Measurements from ENCODE around the gene GLYATL1B. TPM values are rescaled to one million over a fixed set of nuclear protein-coding genes. Genes with fewer than 3 reads are reported as not detected.
"Not testable (repeated sequence)": the region's sequence is repeated elsewhere in the genome, so short reads cannot be mapped to it uniquely, and the experiment has no call there.

Gene GLYATL1B
- total RNA-seq, 2 donors from 2014 or later, result not detected

DNA sequence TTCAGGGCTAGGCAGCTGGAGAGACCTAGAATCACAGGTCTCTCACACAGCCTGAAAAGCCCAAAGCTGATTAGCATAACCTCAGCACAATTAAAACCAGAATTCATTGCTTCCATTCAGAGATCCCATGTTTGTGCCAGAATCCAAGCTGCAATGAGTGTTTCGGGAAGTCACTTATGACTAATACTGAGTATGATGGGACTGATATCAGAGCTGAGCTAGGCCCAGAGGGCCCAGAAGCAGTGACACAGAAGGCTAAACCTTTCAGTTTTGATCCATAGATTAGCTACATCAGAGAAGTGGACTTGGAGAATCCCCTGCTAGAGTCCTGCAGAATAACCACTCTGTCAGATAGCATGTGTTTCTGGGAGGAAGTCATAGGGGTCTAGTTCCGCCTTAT, 5.7 kb upstream of the GLYATL1B start:
- ATAC-seq; DNase-seq (ENCODE audit: low spot score in 2 of 2); H3K9me3 Mint-ChIP-seq; H3K27ac Mint-ChIP-seq; H3K36me3 Mint-ChIP-seq: not testable (repeated sequence)

DNA sequence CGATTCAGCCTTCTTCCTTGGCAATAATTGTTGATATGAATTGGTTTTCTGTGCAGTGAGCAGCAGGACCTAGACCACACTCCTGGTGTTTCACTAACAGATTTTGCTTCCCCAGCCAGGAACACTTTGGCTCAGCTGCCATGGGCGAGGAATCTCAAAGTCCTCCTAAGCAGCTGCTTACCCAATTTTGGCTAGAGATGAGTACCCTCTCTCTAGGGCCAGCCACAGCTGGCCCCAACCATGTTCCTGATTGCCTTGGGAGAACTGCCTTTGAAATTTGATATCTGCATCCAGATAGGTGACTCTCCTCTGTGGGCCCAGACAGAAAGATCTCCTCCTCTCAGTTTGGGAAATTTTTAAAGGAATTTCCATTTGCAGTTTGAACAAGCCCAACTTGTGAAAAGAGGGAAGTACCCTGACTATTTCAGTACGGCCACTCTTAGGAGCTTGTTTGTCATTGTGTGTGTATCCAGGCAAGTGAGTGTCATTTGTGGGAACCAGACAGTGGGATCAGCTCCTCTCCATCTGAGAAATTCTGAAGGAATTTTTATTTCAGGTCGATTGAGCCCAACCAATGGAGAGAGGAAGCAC, 4.6 kb upstream of the GLYATL1B start:
- H3K9me3 Mint-ChIP-seq; H3K27ac Mint-ChIP-seq; H3K36me3 Mint-ChIP-seq; ATAC-seq; DNase-seq (ENCODE audit: low spot score in 2 of 2): not testable (repeated sequence)

DNA sequence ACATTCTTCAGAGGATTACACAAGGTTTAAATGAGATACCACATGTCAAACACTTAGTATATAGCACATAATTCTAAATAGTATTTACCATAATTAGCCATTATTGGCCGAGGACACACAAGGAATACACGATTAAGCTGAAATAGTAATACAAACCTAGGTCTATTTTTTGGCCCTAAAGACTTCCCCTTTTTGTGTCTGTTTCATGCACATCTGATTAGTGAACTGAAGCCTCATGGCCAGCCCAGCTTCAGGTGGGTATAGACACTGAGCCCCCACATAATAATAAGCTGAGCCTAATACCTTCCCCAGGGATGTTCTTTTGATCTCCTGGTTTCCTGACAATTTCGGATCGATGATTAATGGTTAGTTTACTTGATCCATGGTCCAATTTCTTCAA, 2.1 kb downstream of the GLYATL1B start:
- DNase-seq (ENCODE audit: low spot score in 2 of 2) (no peak), ATAC-seq (no peak)
- Mint-ChIP-seq H3K27ac (no peak overlapping the region), H3K9me3 (no peaks in the 10 kb centered on the region), H3K36me3 (no peaks in the 10 kb centered on the region)

DNA sequence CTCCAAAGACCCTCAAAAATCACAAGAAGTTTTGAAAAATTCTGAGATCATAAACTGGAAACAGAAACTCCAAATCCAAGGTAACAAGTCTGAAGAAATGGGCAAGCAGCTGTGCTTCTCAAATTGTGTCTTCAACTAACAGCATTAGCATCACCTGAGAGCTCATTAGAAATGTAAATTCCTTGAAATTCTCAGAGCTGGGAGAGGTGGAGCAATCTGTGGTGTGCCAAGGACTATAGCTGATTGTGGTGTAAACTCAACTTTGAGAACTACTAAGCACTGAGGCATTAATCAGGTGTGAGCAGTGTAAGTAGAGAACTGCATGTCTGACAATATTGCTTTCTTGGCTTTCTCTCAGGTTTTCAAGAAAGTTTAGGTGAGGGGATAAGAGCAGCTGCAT, 7.5 kb downstream of the GLYATL1B start:
- not testable (repeated sequence) for H3K9me3 Mint-ChIP-seq; H3K36me3 Mint-ChIP-seq; H3K27ac Mint-ChIP-seq; DNase-seq (ENCODE audit: low spot score in 2 of 2); ATAC-seq

DNA sequence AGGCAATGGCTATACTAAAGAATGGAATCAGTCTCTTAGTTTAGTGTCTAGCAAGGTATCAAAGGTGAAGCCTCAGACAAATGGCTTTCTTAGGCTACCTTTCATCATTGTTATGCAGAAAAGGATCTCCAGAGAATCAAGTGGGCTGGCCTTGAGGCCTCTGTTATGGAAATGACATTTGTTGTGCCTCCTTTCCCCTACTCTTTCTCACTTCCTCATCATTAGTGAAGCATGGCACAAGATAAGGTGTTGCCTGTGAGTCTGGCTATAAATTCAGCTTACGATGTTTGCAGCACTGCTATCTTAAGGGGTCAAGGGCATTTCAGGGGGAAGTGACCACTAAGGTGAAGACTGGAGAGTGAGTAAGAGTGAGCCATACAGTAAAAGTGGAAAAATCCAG, 9.1 kb downstream of the GLYATL1B start:
- H3K9me3 Mint-ChIP-seq; DNase-seq (ENCODE audit: low spot score in 2 of 2); H3K36me3 Mint-ChIP-seq; ATAC-seq; H3K27ac Mint-ChIP-seq: not testable (repeated sequence)

DNA sequence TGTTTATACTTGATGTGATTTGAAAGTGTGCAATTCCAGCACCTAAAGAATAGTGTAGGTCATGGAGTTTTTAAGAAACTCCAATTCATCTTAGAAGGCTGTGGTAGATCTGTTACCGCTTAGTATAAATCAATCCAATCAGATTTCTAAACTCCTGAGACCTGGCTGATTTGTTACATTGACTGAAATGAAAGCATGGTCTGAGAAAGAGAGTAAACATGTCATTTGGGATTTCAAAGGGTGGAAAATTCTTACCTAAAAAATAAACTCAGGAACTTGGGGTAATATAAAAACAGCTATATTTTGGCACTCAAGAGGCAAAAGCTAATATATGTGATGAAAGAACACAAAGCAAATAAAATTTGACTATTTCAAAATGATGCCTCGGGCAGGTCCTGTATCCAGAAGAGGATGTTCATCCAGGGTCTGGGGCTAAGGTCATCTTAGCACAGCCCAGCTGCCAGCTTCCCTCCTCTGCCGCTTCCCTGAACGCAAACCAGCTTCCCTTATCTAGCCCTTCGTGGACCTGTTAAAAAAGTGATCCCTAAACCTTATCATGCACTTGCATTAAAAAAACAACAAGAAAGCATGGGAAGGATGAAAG, 10.0 kb downstream of the GLYATL1B start:
- H3K36me3 Mint-ChIP-seq, result not testable (repeated sequence)

DNA sequence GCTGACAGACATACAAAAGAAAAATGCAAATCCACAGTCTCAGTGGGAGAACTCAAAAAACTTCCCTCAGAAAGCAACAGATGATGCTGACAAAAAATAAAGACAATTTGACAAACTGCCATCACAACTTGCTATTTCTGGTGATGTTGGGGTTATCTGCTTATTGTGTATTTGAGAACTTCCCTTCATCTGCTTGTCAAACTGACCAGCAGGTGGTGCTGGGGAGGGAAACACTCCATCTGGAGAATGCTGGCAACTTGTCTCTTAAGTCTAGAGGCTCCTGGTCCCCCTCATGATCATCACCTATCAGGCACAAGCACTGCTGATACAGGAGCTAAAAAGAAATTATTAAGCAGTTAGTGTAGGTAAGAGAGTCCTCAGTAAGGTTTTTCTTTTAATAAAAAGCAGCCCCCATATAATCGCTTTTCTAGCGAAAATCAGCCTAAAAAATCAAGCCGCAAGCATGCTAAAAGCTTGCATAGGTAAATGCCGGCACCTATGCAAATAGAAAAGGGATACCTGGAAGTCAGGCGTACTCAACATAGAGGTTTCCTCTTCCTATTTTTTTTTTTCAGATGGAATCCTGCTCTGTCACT, 11.1 kb downstream of the GLYATL1B start:
- no peaks in the 10 kb centered on the region for H3K36me3 Mint-ChIP-seq
- H3K27ac Mint-ChIP-seq, result no peak overlapping the region
- H3K9me3 Mint-ChIP-seq, result no peaks in the 10 kb centered on the region
- peak; percentile 55 to 76 for ATAC-seq
- peak in 1 of 2 donors; percentile 69 for DNase-seq (ENCODE audit: low spot score in 2 of 2)

More for the DNA sequence above, 10.0 kb downstream of the GLYATL1B start:
- H3K9me3 Mint-ChIP-seq; DNase-seq (ENCODE audit: low spot score in 2 of 2); H3K27ac Mint-ChIP-seq; ATAC-seq: not testable (repeated sequence)

DNA sequence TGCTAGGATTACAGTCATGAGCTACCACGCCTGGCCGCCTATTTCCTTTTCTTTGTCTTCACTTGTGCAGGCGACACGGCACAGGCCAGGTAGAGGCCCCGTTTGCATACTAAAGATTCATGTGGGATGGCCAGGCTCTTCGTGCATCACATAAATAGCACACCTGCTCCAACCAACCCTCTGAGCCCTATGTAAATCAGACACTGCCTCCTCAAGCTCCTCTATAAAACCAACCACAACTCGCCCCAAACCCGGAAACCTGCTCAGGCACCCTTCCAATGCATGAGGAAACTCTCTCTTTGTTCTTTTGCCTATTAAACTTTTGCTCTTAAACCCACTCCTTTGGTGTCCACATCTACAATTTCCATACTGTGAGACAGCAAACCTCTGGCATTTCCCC, 11.8 kb downstream of the GLYATL1B start:
- H3K27ac Mint-ChIP-seq; H3K36me3 Mint-ChIP-seq; H3K9me3 Mint-ChIP-seq; DNase-seq (ENCODE audit: low spot score in 2 of 2); ATAC-seq: not testable (repeated sequence)

DNA sequence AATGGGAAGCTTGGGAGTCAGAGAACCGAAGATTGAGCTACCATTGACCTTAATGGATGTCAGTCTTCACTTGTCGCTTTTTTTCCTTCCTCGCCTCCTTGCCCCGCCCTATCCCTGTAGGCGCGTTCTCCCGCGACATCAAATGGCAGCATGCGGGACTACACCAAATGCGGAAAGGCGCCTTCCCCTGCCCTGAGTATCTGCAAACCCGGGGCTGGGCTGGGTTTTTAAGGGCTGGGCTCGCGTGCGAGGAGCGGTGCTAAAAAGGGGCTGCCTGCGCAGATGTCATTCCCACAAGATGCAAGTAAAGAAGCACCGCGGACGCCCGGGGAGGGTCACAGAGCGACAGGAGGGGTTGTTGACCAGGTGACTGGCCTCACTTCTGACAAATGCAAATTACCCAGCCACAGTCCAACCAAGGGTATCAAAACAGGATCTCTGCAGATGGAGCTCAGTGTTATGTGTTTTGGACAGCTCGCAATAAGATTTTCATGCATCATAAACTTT, 16.2 kb downstream of the GLYATL1B start:
- DNase-seq (ENCODE audit: low spot score in 2 of 2), result peak; percentile 54 to 65
- Mint-ChIP-seq H3K36me3 (peaks cover 5 to 16% of the 10 kb centered on the region in 2 donors), H3K9me3 (no peaks in the 10 kb centered on the region), H3K27ac (no peak overlapping the region)
- ATAC-seq, result peak; percentile 46 to 49

DNA sequence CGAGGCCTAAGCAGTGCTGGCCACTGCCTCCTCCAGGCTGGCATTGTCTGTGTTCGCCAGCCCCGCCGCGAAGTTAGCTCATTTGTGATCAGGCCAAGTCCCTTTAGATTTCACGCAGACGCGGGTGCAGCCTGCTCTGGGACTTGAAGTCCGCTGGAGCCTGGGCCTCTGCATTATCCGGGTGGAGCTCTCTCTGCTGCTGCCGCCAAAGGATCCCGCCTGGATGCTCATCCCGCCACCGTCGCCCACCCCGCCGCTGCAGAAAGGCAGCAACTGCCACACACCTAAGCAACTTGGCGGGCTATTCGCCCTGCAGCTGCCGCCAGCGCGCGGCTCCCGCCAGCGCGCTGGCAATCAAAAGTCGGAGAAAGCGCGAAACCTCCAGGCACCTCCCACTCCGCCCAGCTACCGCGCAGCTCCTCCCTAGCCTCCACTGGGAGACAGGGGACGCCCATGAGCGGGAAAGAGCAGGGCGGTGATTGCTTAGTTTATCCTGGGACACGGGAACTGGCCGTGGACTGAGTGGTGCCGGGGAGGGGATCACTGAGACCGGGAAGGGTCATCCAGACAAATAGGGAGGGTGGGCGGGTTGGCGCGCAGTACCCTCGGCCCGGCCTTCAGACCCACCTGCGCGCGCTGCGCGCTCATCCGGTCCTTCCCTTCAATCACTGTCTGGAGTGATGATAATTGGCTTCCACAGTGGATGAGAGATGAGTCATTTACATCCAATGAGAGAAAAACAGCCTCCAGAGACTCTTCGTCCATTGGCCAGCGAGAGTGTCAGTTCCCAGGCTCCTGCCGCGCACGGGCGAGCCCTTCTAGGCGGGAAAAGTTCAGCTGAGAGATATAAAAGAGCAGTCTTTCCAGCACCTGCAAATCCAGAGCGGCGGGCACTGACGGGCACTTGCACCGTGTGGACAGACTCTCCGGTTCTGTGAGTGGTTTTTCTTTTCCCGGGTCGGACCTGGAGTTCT, 20.5 kb downstream of the GLYATL1B start, which contains the start of gene FAM111B:
FAM111B (plus strand) TSS at position 875 of the 974 bp plus-strand sequence. CDS start 2,389 bp downstream, outside the sequence.
- peak; percentile 91 for ATAC-seq
- peak within 1 kb of the TSS; percentile 85 to 89 for H3K27ac Mint-ChIP-seq
- H3K36me3 Mint-ChIP-seq, result peaks cover 39 to 41% of the 10 kb centered on the region in 2 donors
- no peaks in the 10 kb centered on the region for H3K9me3 Mint-ChIP-seq
- peak; percentile 73 to 88 for DNase-seq (ENCODE audit: low spot score in 2 of 2)

DNA sequence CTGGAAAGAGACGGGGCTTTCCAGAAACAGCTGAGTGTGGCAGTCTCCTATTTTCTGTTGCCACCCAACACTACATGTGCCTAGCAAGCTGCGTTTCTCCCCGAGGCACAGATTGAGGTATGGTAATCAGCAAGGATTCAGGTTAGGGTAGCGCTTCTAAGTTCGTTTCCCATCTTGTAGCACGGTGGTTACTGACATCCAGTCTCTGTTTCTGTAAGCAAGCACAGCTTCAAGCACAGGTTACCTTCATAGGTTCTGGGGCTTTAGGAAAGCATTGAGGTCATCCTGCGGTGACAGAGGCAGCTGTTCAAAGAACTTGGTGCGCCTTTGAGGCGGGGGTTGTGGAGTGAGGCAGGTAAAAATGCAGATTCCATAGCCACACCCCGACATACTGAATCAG, 21.6 kb downstream of the GLYATL1B start:
- not testable (repeated sequence) for H3K9me3 Mint-ChIP-seq
- peak; percentile 19 to 59 for DNase-seq (ENCODE audit: low spot score in 2 of 2)
- H3K36me3 Mint-ChIP-seq, result peaks cover 41 to 47% of the 10 kb centered on the region in 2 donors
- peak overlapping the region; percentile 85 to 89 for H3K27ac Mint-ChIP-seq
- ATAC-seq, result peak; percentile 38 to 40

DNA sequence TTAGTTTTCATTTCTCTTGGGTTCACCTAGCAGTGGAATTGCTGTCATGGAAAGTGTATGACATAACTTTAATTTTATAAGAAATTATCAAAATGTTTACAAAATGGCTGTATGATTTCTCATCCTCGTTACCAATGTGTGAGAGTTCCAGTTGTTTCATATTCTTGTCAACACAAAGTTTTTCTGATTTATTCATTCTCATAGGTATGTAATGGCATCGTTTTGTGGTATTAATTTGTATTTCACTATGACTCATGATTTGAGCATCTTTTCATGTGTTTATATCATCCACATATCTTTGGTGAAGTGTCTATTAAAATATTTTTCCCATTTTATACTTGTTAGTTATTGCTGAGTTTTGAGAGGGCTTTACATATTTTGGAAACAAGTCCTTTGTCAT, 26.4 kb downstream of the GLYATL1B start:
- DNase-seq (ENCODE audit: low spot score in 2 of 2) (no peak), ATAC-seq (no peak)
- H3K9me3 Mint-ChIP-seq, result peaks cover 0 to 10% of the 10 kb centered on the region in 2 donors
- no peak overlapping the region for H3K27ac Mint-ChIP-seq
- peaks cover 61 to 86% of the 10 kb centered on the region in 2 donors for H3K36me3 Mint-ChIP-seq

DNA sequence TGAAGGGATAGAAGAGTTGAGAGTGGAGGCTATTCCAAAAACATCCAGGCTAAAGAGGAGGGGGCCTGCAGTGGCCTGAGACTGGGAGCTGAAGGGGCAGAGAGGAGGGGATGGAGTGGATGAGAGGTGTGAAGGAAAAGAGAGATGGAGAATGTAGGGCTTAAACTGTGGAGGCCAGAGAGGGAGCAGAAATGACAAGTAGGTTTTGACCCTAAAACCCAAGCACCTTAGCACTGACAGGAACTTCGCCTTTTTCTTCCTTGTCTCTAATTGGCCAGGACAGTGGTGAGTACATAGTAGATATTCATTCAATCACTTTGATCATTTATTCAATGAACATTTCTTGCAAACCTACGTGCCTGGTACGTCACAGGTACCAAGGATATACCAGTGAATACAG, 28.2 kb downstream of the GLYATL1B start:
- DNase-seq (ENCODE audit: low spot score in 2 of 2) (no peak), ATAC-seq (no peak)
- Mint-ChIP-seq H3K36me3 (peaks cover 57 to 90% of the 10 kb centered on the region in 2 donors), H3K27ac (no peak overlapping the region), H3K9me3 (peaks cover 0 to 10% of the 10 kb centered on the region in 2 donors)

DNA sequence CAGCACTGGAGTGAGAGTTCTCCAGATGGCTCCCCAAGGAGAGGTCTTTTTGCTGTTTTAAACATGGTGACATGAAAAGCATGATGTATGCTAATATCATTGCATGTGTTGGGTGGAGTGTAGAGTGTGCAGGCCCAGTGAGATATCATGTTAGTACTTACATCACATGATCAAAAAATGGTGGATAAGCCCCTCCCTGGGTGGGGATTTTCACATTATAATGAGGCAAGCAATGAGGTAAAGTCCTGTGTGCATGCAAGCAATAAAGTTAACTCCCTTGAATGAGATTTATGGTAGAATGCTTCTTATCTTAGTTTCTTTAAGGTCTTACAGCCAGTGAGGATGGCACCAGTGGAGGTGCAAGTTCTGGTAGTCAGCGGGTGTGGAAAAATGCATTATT, 29.4 kb downstream of the GLYATL1B start:
- H3K27ac Mint-ChIP-seq, result no peak overlapping the region
- H3K36me3 Mint-ChIP-seq, result peaks cover 53 to 83% of the 10 kb centered on the region in 2 donors
- no peak for ATAC-seq
- H3K9me3 Mint-ChIP-seq, result peaks cover 0 to 10% of the 10 kb centered on the region in 2 donors
- no peak for DNase-seq (ENCODE audit: low spot score in 2 of 2)

DNA sequence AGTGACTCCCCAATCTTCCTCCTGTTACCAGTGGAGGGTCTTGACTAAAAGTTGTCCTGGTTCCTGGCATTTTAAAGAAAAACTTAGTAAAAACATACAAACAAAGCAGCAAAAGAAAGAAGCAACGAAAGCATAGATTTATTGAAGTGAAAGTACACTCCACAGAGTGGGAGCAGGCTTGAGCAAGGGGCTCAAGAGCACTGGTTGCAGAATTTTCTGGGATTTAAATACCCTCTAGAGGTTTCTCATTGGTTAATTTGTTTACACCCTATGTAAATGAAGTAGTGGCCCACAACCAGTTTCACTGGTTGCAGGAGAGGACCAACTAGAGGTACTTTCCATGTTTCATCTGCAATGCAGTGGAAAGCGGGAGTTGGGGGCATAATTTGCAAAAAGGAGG, 31.7 kb downstream of the GLYATL1B start:
- DNase-seq (ENCODE audit: low spot score in 2 of 2) (no peak), ATAC-seq (no peak)
- Mint-ChIP-seq H3K9me3 (peaks cover 0 to 10% of the 10 kb centered on the region in 2 donors), H3K27ac (no peak overlapping the region), H3K36me3 (peaks cover 59 to 65% of the 10 kb centered on the region in 2 donors)

DNA sequence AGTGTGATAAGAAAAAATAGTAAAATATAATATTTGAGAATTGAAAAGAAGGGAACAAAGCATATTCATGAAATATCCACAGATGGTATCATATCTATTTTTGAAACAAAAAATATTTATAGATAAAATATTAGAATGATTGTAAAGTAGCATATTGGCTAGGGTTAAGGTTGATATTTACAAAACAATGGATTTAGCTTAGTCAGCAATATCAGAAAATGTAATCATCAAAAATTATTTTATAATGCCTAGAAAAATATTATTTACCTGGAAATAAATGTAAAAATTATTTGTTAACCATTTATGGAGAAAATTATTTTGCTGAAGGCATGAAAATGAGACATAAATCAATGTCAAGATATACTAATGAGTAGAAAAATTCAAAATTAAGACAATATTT, 33.7 kb downstream of the GLYATL1B start:
- Mint-ChIP-seq H3K36me3 (peaks cover 47 to 61% of the 10 kb centered on the region in 2 donors), H3K27ac (no peak overlapping the region), H3K9me3 (peaks cover 0 to 6% of the 10 kb centered on the region in 2 donors)
- no peak for ATAC-seq
- no peak for DNase-seq (ENCODE audit: low spot score in 2 of 2)

Data from activated naive CD4-positive, alpha-beta T cell treated with anti-CD3 and anti-CD28 coated beads, Interleukin-2, amount 50 U/mL, for 72 hours (primary cell).